Measurements from ENCODE around the gene CTSO.

The CTSO gene

GRCh38 chr4:155909615-155910226, 43.9 kb downstream of the CTSO start:
- TF ChIP-seq CTCF (IDR thresholded peaks at IDR 0.05; ENCODE audit: low read depth, low read length) = no peak
- in situ Hi-C loops (cut with HindIII; ENCODE audit: low sequenced_read_pairs) = no loop called here
- no peak for DNase-seq (ENCODE audit: low read depth, low spot score)
- H3K4me3 ChIP-seq (ENCODE audit: low read depth, low read length) = no peak overlapping the region

- no peak overlapping the region for H3K4me3 ChIP-seq (ENCODE audit: low read depth, low read length)
- no peak for DNase-seq (ENCODE audit: low read depth, low spot score)
- TF ChIP-seq CTCF (IDR thresholded peaks at IDR 0.05; ENCODE audit: low read depth, low read length) = no peak
- in situ Hi-C loops (cut with HindIII; ENCODE audit: low sequenced_read_pairs) = no loop called here
Observed at GRCh38 chr4:155908187-155909139, 45.2 kb downstream of the CTSO start.

- H3K4me3 ChIP-seq (ENCODE audit: low read depth, low read length) = no peak overlapping the region
- TF ChIP-seq CTCF (IDR thresholded peaks at IDR 0.05; ENCODE audit: low read depth, low read length) = no peak
- in situ Hi-C loops (cut with HindIII; ENCODE audit: low sequenced_read_pairs) = no loop called here
- no peak for DNase-seq (ENCODE audit: low read depth, low spot score)
Observed at GRCh38 chr4:155907556-155907955, 46.1 kb downstream of the CTSO start.

- in situ Hi-C loops (cut with HindIII; ENCODE audit: low sequenced_read_pairs) = no loop called here
Observed at GRCh38 chr4:155906554-155907247, 47.0 kb downstream of the CTSO start.

GRCh38 chr4:155904331-155904730, 49.3 kb downstream of the CTSO start:
- TF ChIP-seq CTCF (IDR thresholded peaks at IDR 0.05; ENCODE audit: low read depth, low read length) = no peak
- in situ Hi-C loops (cut with HindIII; ENCODE audit: low sequenced_read_pairs) = no loop called here
- DNase-seq (ENCODE audit: low read depth, low spot score) = no peak
- H3K4me3 ChIP-seq (ENCODE audit: low read depth, low read length) = no peak overlapping the region

More at GRCh38 chr4:155906554-155907247, 47.0 kb downstream of the CTSO start:
- DNase-seq (ENCODE audit: low read depth, low spot score) = peak; percentile 98
- no peak for TF ChIP-seq CTCF (IDR thresholded peaks at IDR 0.05; ENCODE audit: low read depth, low read length)
- no peak overlapping the region for H3K4me3 ChIP-seq (ENCODE audit: low read depth, low read length)

- in situ Hi-C loops (cut with HindIII; ENCODE audit: low sequenced_read_pairs) = no loop called here
- no peak for DNase-seq (ENCODE audit: low read depth, low spot score)
- TF ChIP-seq CTCF (IDR thresholded peaks at IDR 0.05; ENCODE audit: low read depth, low read length) = no peak
- H3K4me3 ChIP-seq (ENCODE audit: low read depth, low read length) = no peak within 1 kb of the TSS
Observed at GRCh38 chr4:155903453-155903852, 50.2 kb downstream of the CTSO start, which contains the start of gene TDO2. TSS of gene TDO2 (plus strand) at chr4:155903696. CDS start at chr4:155903759, 63 bp downstream.

All from astrocyte of the spinal cord (primary cell).